ENCODE data around the gene RANGAP1. TPM values are rescaled to one million over a fixed set of nuclear protein-coding genes. Genes with fewer than 3 reads are reported as not detected.

Gene RANGAP1
- total RNA-seq, 2 experiments from 2014 or later: 93.6 to 98.3 TPM

GRCh38 chr22:41245917-41246499 is 40.0 kb downstream of the RANGAP1 start:
- POLR2A ChIA-PET: no interaction called here
- H3K27ac Mint-ChIP-seq: no peak overlapping the region
- H3K9me3 Mint-ChIP-seq: no peaks in the 10 kb centered on the region
- no peak for DNase-seq
- H3K4me3 Mint-ChIP-seq: no peak overlapping the region
- H3K36me3 Mint-ChIP-seq: peaks cover 15% of the 10 kb centered on the region
- H3K27me3 Mint-ChIP-seq: no peaks in the 10 kb centered on the region
- H3K4me1 Mint-ChIP-seq: no peaks in the 10 kb centered on the region
- ATAC-seq (ENCODE audit: low read depth): no peak

DNA sequence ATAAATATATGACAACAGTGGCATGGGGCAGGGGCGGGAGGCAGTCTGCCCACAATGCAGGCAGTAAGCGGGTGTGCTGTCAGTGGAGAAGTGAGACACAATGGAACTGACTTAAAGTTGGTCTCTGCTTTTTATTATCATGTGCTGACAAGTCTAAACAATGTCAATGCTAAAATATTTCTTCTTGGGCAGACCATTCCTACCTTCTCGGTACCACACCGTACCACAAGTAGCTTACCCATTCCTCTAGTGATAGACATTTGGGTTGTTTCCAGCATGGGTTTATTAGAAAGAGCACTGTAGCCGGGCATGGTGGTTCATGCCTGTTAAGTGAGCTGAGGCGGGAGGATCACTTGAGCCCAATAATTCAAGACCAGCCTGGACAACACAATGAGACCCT is 42.6 kb downstream of the RANGAP1 start:
- Mint-ChIP-seq H3K27ac (no peak overlapping the region), H3K9me3 (no peaks in the 10 kb centered on the region), H3K4me3 (no peak overlapping the region), H3K4me1 (peaks cover 2% of the 10 kb centered on the region), H3K36me3 (peaks cover 8% of the 10 kb centered on the region), H3K27me3 (no peaks in the 10 kb centered on the region)
- DNase-seq (no peak), ATAC-seq (ENCODE audit: low read depth) (no peak)
- POLR2A ChIA-PET: no interaction called here

DNA sequence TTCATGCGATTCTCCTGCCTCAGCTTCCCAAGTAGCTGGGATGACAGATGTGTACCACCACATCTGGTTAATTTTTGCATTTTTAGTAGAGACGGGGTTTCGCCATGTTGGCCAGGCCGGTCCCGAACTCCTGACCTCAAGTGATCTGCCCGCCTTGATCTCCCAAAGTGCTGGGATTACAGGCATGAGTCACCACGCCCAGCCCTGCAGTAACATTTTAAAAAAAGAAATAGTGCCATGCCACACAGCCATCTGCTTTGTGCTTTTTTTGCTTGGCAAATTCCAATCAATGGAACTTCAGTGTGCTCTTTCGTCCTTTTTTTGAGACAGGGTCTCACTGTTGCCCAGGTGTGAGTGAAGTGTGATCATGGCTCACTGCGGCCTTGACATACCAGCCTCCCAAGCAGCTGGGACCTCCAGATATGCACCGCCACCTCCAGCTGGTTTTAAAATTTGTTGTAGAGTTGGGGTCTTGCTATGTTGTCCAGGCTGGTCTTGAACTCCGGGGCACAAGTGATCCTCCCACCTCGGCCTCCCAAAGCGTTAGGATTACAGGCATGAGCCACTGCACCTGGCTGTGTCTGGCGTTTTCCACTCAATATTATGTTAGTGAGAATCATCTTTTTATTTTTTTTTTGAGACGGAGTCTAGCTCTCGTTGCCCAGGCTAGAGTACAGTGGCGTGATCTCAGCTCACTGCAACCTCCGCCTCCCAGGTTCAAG is 43.4 kb downstream of the RANGAP1 start:
- H3K9me3 Mint-ChIP-seq: no peaks in the 10 kb centered on the region
- H3K27me3 Mint-ChIP-seq: no peaks in the 10 kb centered on the region
- H3K36me3 Mint-ChIP-seq: peaks cover 4% of the 10 kb centered on the region
- POLR2A ChIA-PET: interaction anchor here (0.7 kb wide), 1 partner anchor 284 kb away, joined by 3 read pairs; no protein-coding TSS in a partner anchor
- peaks cover 2% of the 10 kb centered on the region for H3K4me1 Mint-ChIP-seq
- H3K4me3 Mint-ChIP-seq: no peak overlapping the region
- ATAC-seq (ENCODE audit: low read depth) (no peak), DNase-seq (no peak)
- H3K27ac Mint-ChIP-seq: no peak overlapping the region

GRCh38 chr22:41241133-41241676 is 44.8 kb downstream of the RANGAP1 start:
- no peaks in the 10 kb centered on the region for H3K9me3 Mint-ChIP-seq
- peaks cover 5% of the 10 kb centered on the region for H3K4me1 Mint-ChIP-seq
- H3K27ac Mint-ChIP-seq: no peak overlapping the region
- POLR2A ChIA-PET: no interaction called here
- no peaks in the 10 kb centered on the region for H3K27me3 Mint-ChIP-seq
- H3K4me3 Mint-ChIP-seq: no peak overlapping the region
- DNase-seq: no peak
- H3K36me3 Mint-ChIP-seq: peaks cover 4% of the 10 kb centered on the region
- no peak for ATAC-seq (ENCODE audit: low read depth)

DNA sequence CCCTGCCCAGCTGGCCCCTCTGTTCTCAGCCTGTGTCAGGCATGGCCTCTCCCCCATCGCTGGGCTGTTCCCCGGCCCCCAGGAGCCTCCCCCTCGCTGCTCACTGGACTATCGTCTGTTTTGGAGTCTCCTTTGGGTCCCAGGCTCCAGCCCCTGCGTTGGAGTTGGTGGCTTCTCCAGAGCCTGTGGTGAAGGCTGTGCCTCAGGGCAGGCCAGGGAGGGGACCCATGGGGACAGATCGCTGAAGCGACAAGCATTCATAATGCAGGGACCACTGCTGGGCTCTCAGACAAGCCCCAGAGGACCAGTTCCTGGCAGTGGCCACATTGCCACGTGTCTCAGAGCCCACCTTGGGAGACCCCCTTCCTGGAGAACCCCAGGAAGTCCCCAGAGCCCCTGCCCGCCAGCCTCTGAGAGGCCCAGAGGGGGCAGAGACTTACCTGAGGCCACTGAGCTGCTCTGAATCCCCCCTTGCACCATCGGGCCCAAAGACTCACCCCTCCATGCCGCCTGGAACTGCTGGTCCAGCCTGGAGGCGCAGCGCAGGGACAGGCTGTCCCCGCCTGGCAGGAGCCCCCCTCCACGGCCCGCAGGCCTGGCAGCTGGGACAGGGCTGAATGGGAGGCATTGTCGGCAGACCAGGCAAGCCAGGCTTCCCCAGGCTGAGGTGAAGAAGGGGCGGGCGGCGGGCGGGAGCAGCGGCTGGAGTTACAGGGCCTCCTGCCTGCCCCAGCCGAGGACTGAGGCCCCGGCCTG is 45.4 kb downstream of the RANGAP1 start, which contains the start of gene CHADL:
Gene CHADL (minus strand): TSS at position 555 of the 756 bp plus-strand sequence. CDS start 50 bp downstream, at position 505.
- no peaks in the 10 kb centered on the region for H3K9me3 Mint-ChIP-seq
- POLR2A ChIA-PET: no interaction called here

DNA sequence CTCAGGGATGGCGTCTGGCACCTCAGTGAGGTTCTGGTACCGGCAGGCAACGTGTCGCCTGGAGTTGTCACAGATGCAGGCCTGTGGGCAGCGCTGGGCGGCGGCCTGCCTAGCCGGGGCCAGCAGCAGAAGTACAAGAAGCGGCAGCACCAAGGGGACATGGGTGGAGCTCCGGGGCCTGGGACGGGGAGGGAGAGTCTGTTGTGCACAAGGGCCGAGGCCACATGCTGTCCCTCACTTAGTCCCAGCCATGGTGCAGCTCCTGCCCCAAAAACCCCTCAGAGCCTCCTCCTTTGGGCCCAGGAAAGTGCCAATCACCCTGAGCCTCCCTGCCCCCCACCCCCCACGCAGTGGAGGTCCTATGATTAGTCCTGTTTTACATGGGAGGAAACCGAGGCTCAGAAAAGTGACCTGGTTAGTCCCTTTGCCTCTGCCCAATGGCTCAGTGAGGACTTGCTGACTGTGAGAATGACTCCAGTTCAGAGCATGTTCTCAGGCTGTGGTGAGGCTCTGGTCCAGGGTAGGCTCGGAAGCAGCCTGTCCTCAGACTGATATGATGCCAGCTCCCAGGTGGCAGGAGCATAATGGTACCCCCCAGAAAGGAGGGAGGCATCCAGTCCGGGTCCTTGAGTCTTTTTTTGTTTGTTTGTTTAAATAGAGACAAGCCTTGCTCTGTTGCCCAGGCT is 46.4 kb downstream of the RANGAP1 start:
- Mint-ChIP-seq H3K27ac (no peak overlapping the region), H3K27me3 (no peaks in the 10 kb centered on the region), H3K4me1 (peaks cover 5% of the 10 kb centered on the region), H3K36me3 (no peaks in the 10 kb centered on the region), H3K4me3 (no peak overlapping the region), H3K9me3 (no peaks in the 10 kb centered on the region)
- POLR2A ChIA-PET: no interaction called here
- ATAC-seq (ENCODE audit: low read depth) (no peak), DNase-seq (no peak)

More for the DNA sequence above, 45.4 kb downstream of the RANGAP1 start, which contains the start of gene CHADL:
- H3K4me3 Mint-ChIP-seq: no peak within 1 kb of the TSS
- H3K4me1 Mint-ChIP-seq: peaks cover 5% of the 10 kb centered on the region
- ATAC-seq (ENCODE audit: low read depth) (no peak), DNase-seq (no peak)
- H3K36me3 Mint-ChIP-seq: peaks cover 4% of the 10 kb centered on the region
- peak within 1 kb of the TSS; percentile 58 for H3K27ac Mint-ChIP-seq
- no peaks in the 10 kb centered on the region for H3K27me3 Mint-ChIP-seq

GRCh38 chr22:41238570-41239442 is 47.2 kb downstream of the RANGAP1 start:
- peak overlapping the region; percentile 69 for H3K4me3 Mint-ChIP-seq
- H3K36me3 Mint-ChIP-seq: no peaks in the 10 kb centered on the region
- H3K27me3 Mint-ChIP-seq: no peaks in the 10 kb centered on the region
- ATAC-seq (ENCODE audit: low read depth) (no peak), DNase-seq (no peak)
- peak overlapping the region; percentile 82 for H3K27ac Mint-ChIP-seq
- H3K4me1 Mint-ChIP-seq: peaks cover 5% of the 10 kb centered on the region
- H3K9me3 Mint-ChIP-seq: no peaks in the 10 kb centered on the region
- POLR2A ChIA-PET: interaction anchor here (0.5 to 2.8 kb wide), 10 partner anchors 21 to 382 kb away, joined by 3 to 26 read pairs (median 4); partner anchors contain the start of genes PMM1, RANGAP1, RBX1 and ST13

GRCh38 chr22:41237707-41238569 is 48.0 kb downstream of the RANGAP1 start:
- H3K9me3 Mint-ChIP-seq: no peaks in the 10 kb centered on the region
- peaks cover 5% of the 10 kb centered on the region for H3K4me1 Mint-ChIP-seq
- H3K4me3 Mint-ChIP-seq: peak overlapping the region; percentile 68
- DNase-seq (peak; percentile 90), ATAC-seq (ENCODE audit: low read depth) (peak; percentile 95)
- POLR2A ChIA-PET: interaction anchor here (0.5 to 2.8 kb wide), 17 partner anchors 20 to 381 kb away, joined by 3 to 26 read pairs (median 4); partner anchors contain the start of genes EP300, L3MBTL2, PMM1 and RANGAP1
- H3K27ac Mint-ChIP-seq: no peak overlapping the region
- no peaks in the 10 kb centered on the region for H3K36me3 Mint-ChIP-seq
- H3K27me3 Mint-ChIP-seq: no peaks in the 10 kb centered on the region

GRCh38 chr22:41237036-41237706 is 48.8 kb downstream of the RANGAP1 start:
- no peaks in the 10 kb centered on the region for H3K36me3 Mint-ChIP-seq
- POLR2A ChIA-PET: interaction anchor here (0.5 to 2.8 kb wide), 13 partner anchors 20 to 380 kb away, joined by 3 to 26 read pairs (median 8); partner anchors contain the start of genes EP300, L3MBTL2, RANGAP1 and RBX1
- no peaks in the 10 kb centered on the region for H3K9me3 Mint-ChIP-seq
- H3K4me1 Mint-ChIP-seq: peaks cover 5% of the 10 kb centered on the region
- no peak overlapping the region for H3K27ac Mint-ChIP-seq
- ATAC-seq (ENCODE audit: low read depth) (no peak), DNase-seq (no peak)
- H3K27me3 Mint-ChIP-seq: no peaks in the 10 kb centered on the region
- H3K4me3 Mint-ChIP-seq: peak overlapping the region; percentile 68

- H3K27ac Mint-ChIP-seq: no peak overlapping the region
- POLR2A ChIA-PET: interaction anchor here (0.6 kb wide), 1 partner anchor 37 kb away, joined by 5 read pairs; no protein-coding TSS in a partner anchor
- no peak for DNase-seq
These were observed 50.9 kb downstream of the RANGAP1 start for GRCh38 chr22:41234815-41235695.

More at GRCh38 chr22:41234815-41235695, 50.9 kb downstream of the RANGAP1 start:
- Mint-ChIP-seq H3K9me3 (no peaks in the 10 kb centered on the region), H3K36me3 (peaks cover under 1% of the 10 kb centered on the region), H3K4me1 (peaks cover 5% of the 10 kb centered on the region), H3K4me3 (no peak overlapping the region), H3K27me3 (no peaks in the 10 kb centered on the region)
- no peak for ATAC-seq (ENCODE audit: low read depth)
